Urothelium cell line (cell line): Measurements from ENCODE around the gene CCDC83.
"Not testable (repeated sequence)": the region's sequence is repeated elsewhere in the genome, so short reads cannot be mapped to it uniquely, and the experiment has no call there.

Source experiments
- DNase-seq: peaks from one replicate; pipeline ENCODE4 v3.0.0; 2011; ENCODE audit warnings: low spot score, mixed read lengths
- FAIRE-seq: peaks from 2 replicates; lab custom pipeline; 2011; peaks lifted over from hg19 to GRCh38; lab: Jason Lieb, UNC

Gene CCDC83

GRCh38 chr11:85886089-85887056 is 31.2 kb downstream of the CCDC83 start:
- DNase-seq: no peak
- peak; percentile 48 for FAIRE-seq

GRCh38 chr11:85889108-85889507 is 33.9 kb downstream of the CCDC83 start:
- DNase-seq (no peak), FAIRE-seq (no peak)

- FAIRE-seq: peak; percentile 85
- DNase-seq: peak; percentile 93
These were observed 34.7 kb downstream of the CCDC83 start for GRCh38 chr11:85889676-85890579.

- DNase-seq (no peak), FAIRE-seq (no peak)
These were observed 38.2 kb downstream of the CCDC83 start for GRCh38 chr11:85893395-85893794.

GRCh38 chr11:85896876-85897275 is 41.7 kb downstream of the CCDC83 start:
- FAIRE-seq (no peak), DNase-seq (no peak)

GRCh38 chr11:85898456-85898855 is 43.3 kb downstream of the CCDC83 start:
- DNase-seq (no peak), FAIRE-seq (no peak)

- FAIRE-seq (no peak), DNase-seq (no peak)
These were observed 47.2 kb downstream of the CCDC83 start for GRCh38 chr11:85902353-85902752.

- DNase-seq (no peak), FAIRE-seq (no peak)
These were observed 48.2 kb downstream of the CCDC83 start for GRCh38 chr11:85903406-85903805.

GRCh38 chr11:85903811-85904210 is 48.6 kb downstream of the CCDC83 start:
- DNase-seq (no peak), FAIRE-seq (no peak)

GRCh38 chr11:85912414-85912813 is 57.2 kb downstream of the CCDC83 start:
- no peak for DNase-seq
- no peak for FAIRE-seq

- no peak for DNase-seq
- no peak for FAIRE-seq
These were observed 58.3 kb downstream of the CCDC83 start for GRCh38 chr11:85913513-85913912.

GRCh38 chr11:85914425-85914824 is 59.2 kb downstream of the CCDC83 start:
- FAIRE-seq: no peak
- no peak for DNase-seq

GRCh38 chr11:85918910-85919794 is 64.0 kb downstream of the CCDC83 start:
- FAIRE-seq: no peak
- DNase-seq: no peak

- FAIRE-seq (no peak), DNase-seq (no peak)
These were observed 67.2 kb downstream of the CCDC83 start for GRCh38 chr11:85922367-85922766.

GRCh38 chr11:85923455-85923854 is 68.3 kb downstream of the CCDC83 start:
- DNase-seq (no peak), FAIRE-seq (no peak)

- not testable (repeated sequence) for DNase-seq, FAIRE-seq
These were observed 71.6 kb downstream of the CCDC83 start for GRCh38 chr11:85926653-85927214.

GRCh38 chr11:85930879-85931366 is 75.7 kb downstream of the CCDC83 start:
- no peak for DNase-seq
- FAIRE-seq: no peak

GRCh38 chr11:85934596-85935169 is 79.5 kb downstream of the CCDC83 start:
- FAIRE-seq: no peak

GRCh38 chr11:85935751-85936150 is 80.6 kb downstream of the CCDC83 start:
- no peak for FAIRE-seq
- no peak for DNase-seq

More at GRCh38 chr11:85934596-85935169, 79.5 kb downstream of the CCDC83 start:
- DNase-seq: no peak

- no peak for FAIRE-seq
- no peak for DNase-seq
These were observed 82.7 kb downstream of the CCDC83 start for GRCh38 chr11:85937835-85938234.
